OCI-LY3 (cell line): ENCODE measurements around the gene ABCA4.

Experiments
- H2AFZ ChIP-seq: fragments of 200-600, 300-600 bp; shearing (Covaris generic); 2 replicates; pipeline ENCODE4 v1.6.0; 2014; ENCODE audit warnings: antibody characterized with exemption, low read depth, low read length
- H3K27ac ChIP-seq: fragments of 200-600, 300-600 bp; sonication (generic); 2 replicates; pipeline ENCODE4 v1.5.1; 2014; ENCODE audit warnings: mild to moderate bottlenecking, low read length, moderate library complexity, mixed read lengths
- H3K27me3 ChIP-seq: fragments of 200-600, 300-600 bp; sonication (generic); 2 replicates; pipeline ENCODE4 v1.6.1; 2014; ENCODE audit warnings: low read depth, low read length, mixed read lengths
- H3K36me3 ChIP-seq: fragments of 200-600, 300-600 bp; sonication (generic); replicated peaks from 2 replicates; pipeline ENCODE3; 2014; ENCODE audit warnings: low read depth, low read length, mixed read lengths
- H3K4me1 ChIP-seq: fragments of 300-600, 200-600 bp; sonication (generic); 2 replicates; pipeline ENCODE4 v1.6.1; 2014; ENCODE audit warnings: low read length, mixed read lengths
- H3K4me2 ChIP-seq: fragments of 200-600, 300-600 bp; sonication (generic); 2 replicates; pipeline ENCODE4 v1.6.1; 2014; ENCODE audit warnings: low read length, mixed read lengths
- H3K4me3 ChIP-seq: fragments of 300-600, 200-600 bp; sonication (generic); 2 replicates; pipeline ENCODE4 v1.5.1; 2014; ENCODE audit warnings: antibody characterized with exemption, mild to moderate bottlenecking, low read length, moderate library complexity
- H3K79me2 ChIP-seq: fragments of 300-600, 200-600 bp; shearing (Covaris generic); 2 replicates; pipeline ENCODE4 v1.6.1; 2014; ENCODE audit warnings: mild to moderate bottlenecking, low read length, mixed read lengths
- H3K9ac ChIP-seq: fragments of 300-600, 200-600 bp; shearing (Covaris generic); 2 replicates; pipeline ENCODE4 v1.6.0; 2014; ENCODE audit warnings: mild to moderate bottlenecking, low read length, moderate library complexity
- H3K9me3 ChIP-seq: fragments of 200-600, 300-600 bp; shearing (Covaris generic); 2 replicates; pipeline ENCODE4 v1.6.1; 2014; ENCODE audit warnings: low read length, mixed read lengths; ENCODE audit not compliant: insufficient read depth
- H4K20me1 ChIP-seq: fragments of 200-600, 300-600 bp; sonication (generic); 2 replicates; pipeline ENCODE4 v1.6.1; 2016; ENCODE audit warnings: low read length, mixed read lengths; ENCODE audit not compliant: insufficient read depth
- CTCF ChIP-seq: fragments of 200-600, 300-600 bp; sonication (generic); IDR thresholded peaks from 2 replicates; pipeline ENCODE4 v1.5.1; 2014; ENCODE audit warnings: antibody characterized with exemption, low read length, low read depth
- EZH2phosphoT487 ChIP-seq: fragments of 200-600 bp; shearing (Covaris generic); IDR thresholded peaks from 2 replicates; pipeline ENCODE4 v1.6.1; 2018; ENCODE audit warnings: antibody characterized with exemption, mixed run types, low read depth

Gene ABCA4

GRCh38 chr1:94146273-94146672 is 25.3 kb upstream of the ABCA4 start:
- no peak overlapping the region for H2AFZ ChIP-seq
- no peak overlapping the region for H3K4me3 ChIP-seq
- no peaks in the 10 kb centered on the region for H3K27me3 ChIP-seq

GRCh38 chr1:94144836-94145235 is 23.9 kb upstream of the ABCA4 start:
- Histone ChIP-seq H3K4me3 (no peak overlapping the region), H2AFZ (no peak overlapping the region), H3K4me2 (no peak overlapping the region), H3K27me3 (no peaks in the 10 kb centered on the region), H3K27ac (no peak overlapping the region), H3K79me2 (no peaks in the 10 kb centered on the region), H3K9ac (no peak overlapping the region), H4K20me1 (no peaks in the 10 kb centered on the region), H3K9me3 (no peaks in the 10 kb centered on the region), H3K36me3 (no peaks in the 10 kb centered on the region), H3K4me1 (peaks cover 10% of the 10 kb centered on the region)
- TF ChIP-seq EZH2phosphoT487: no peak
- TF ChIP-seq CTCF: no peak

More at GRCh38 chr1:94146273-94146672, 25.3 kb upstream of the ABCA4 start:
- Histone ChIP-seq H3K27ac (no peak overlapping the region), H3K9ac (no peak overlapping the region), H3K36me3 (no peaks in the 10 kb centered on the region), H3K4me2 (no peak overlapping the region), H3K4me1 (peaks cover 10% of the 10 kb centered on the region), H4K20me1 (no peaks in the 10 kb centered on the region), H3K9me3 (no peaks in the 10 kb centered on the region), H3K79me2 (no peaks in the 10 kb centered on the region)
- TF ChIP-seq CTCF: no peak
- no peak for TF ChIP-seq EZH2phosphoT487

- Histone ChIP-seq H3K4me1 (peaks cover 10% of the 10 kb centered on the region), H3K4me2 (peak overlapping the region; percentile 35; the same call in 1 of the 2 replicates), H3K4me3 (no peak overlapping the region), H3K79me2 (no peaks in the 10 kb centered on the region), H4K20me1 (no peaks in the 10 kb centered on the region), H3K9ac (no peak overlapping the region), H2AFZ (no peak overlapping the region), H3K27me3 (no peaks in the 10 kb centered on the region), H3K27ac (no peak overlapping the region), H3K9me3 (no peaks in the 10 kb centered on the region), H3K36me3 (no peaks in the 10 kb centered on the region)
- TF ChIP-seq EZH2phosphoT487: no peak
- no peak for TF ChIP-seq CTCF
These were observed 22.8 kb upstream of the ABCA4 start for GRCh38 chr1:94143809-94144176.

- no peaks in the 10 kb centered on the region for H3K36me3 ChIP-seq
- no peaks in the 10 kb centered on the region for H3K27me3 ChIP-seq
- H3K4me1 ChIP-seq: peaks cover 10% of the 10 kb centered on the region
- H3K4me3 ChIP-seq: no peak overlapping the region
- TF ChIP-seq EZH2phosphoT487 (no peak), CTCF (no peak)
- H3K79me2 ChIP-seq: no peaks in the 10 kb centered on the region
- H3K27ac ChIP-seq: no peak overlapping the region
- no peaks in the 10 kb centered on the region for H3K9me3 ChIP-seq
- no peak overlapping the region for H2AFZ ChIP-seq
- no peak overlapping the region for H3K9ac ChIP-seq
- H4K20me1 ChIP-seq: no peaks in the 10 kb centered on the region
- peak overlapping the region; percentile 35 for H3K4me2 ChIP-seq
These were observed 22.3 kb upstream of the ABCA4 start for GRCh38 chr1:94143173-94143808.
